Glomerular endothelial cell (primary cell): ENCODE data around the gene GLG1. TPM values are rescaled to one million over a fixed set of nuclear protein-coding genes. Genes with fewer than 3 reads are reported as not detected.
"Not testable (repeated sequence)": the region's sequence is repeated elsewhere in the genome, so short reads cannot be mapped to it uniquely, and the experiment has no call there.

Source experiments
- DNase-seq: peaks from one replicate; pipeline ENCODE4 v3.0.0-alpha.2; 2011; ENCODE audit warnings: low read depth, low spot score; ENCODE audit errors: extremely low read depth
- total RNA-seq: library from RNA; depleted of rRNA; stranded (reverse); fragments of >200 nt; gene quantifications from 2 replicates; pipeline ENCODE4 v1.2.3, GENCODE V29; 2015

The GLG1 gene
- total RNA-seq, 1 donor from 2014 or later = 253 TPM

GRCh38 chr16:74450967-74451760, 155.8 kb downstream of the GLG1 start:
- DNase-seq = no peak

- no peak for DNase-seq
Observed at GRCh38 chr16:74450236-74450635, 156.7 kb downstream of the GLG1 start.

GRCh38 chr16:74449470-74449869, 157.4 kb downstream of the GLG1 start:
- DNase-seq = no peak

DNA sequence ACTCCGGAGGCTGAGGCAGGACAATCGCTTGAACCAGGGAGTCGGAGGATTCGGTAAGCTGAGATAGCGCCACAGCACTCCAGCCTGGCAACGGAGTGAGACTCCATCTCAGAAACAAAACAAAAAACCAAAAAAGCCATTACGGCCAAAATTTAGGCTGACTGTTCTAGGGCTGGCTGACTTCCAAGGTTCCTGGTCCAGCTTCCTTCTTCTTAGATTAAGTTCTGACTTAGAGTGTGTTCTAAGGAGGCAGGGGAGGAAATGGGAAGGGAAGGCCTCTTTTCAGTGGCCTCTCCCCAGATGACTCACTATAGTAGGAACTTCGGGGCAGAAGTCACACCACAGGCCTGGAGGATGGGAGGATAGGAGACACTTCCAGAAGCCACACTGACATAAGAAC, 157.9 kb downstream of the GLG1 start:
- DNase-seq = peak; percentile 76

DNA sequence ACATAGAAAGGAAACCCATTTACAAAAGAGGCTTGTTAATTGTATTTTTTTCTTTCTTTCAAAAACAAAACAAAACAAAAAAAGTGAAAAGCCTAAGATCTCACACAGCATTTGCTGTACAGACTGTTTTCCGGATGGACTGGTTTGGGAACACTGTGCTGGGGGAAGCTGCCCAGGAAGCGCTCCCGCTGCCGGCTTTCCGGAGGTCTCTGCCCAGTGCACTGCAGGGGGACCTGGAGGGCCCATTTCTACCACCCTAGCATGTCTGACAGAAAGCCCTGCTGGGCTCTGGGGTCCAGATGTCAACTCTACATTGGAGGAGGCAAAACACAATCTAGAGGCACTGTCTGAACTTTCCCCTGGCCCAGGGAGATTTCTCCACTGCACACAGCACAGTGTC, 159.3 kb downstream of the GLG1 start:
- DNase-seq = no peak

- DNase-seq = no peak
Observed at GRCh38 chr16:74446866-74447265, 160.0 kb downstream of the GLG1 start.

- not testable (repeated sequence) for DNase-seq
Observed at GRCh38 chr16:74443624-74444346, 163.1 kb downstream of the GLG1 start.

DNA sequence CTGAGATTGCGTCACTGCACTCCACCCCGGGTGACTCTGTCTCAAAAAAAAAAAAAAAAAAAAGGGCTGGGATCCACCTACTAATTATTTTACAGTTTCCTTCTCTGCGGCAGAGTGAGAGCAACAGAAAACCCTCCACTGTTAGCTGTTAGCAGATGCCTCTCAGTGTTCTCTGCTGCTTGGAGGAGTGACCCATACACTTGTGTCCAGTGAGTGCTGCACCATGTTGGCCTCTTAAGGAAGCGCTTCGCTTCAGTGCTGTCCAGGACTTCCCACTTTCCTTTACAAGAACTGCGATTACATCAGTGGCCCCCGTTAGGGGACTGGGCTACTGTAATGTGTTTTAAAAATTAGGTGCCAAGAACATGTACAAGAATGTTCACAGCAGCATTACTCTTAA, 167.2 kb downstream of the GLG1 start:
- DNase-seq = no peak

GRCh38 chr16:74438492-74438979, 168.4 kb downstream of the GLG1 start:
- no peak for DNase-seq

DNA sequence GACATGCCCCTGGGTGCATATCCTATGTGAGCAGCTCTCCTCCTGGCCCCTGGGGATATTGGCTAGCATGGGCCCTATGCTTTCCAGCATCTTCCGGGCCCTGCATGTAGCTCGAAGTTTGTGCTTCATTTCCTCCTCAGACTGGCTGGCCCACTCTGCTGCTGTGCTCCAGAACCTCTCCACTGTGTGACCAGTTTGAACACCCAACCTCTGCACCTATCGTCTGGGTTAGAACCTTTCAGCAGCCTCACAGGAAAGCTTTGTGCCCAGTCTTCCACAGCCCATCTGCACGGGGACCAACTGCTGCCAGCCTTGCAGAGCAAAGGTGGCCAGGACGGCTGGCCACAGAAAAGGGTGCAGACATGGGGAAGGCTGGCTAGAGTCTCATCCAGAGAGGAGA, 175.4 kb downstream of the GLG1 start:
- no peak for DNase-seq

DNA sequence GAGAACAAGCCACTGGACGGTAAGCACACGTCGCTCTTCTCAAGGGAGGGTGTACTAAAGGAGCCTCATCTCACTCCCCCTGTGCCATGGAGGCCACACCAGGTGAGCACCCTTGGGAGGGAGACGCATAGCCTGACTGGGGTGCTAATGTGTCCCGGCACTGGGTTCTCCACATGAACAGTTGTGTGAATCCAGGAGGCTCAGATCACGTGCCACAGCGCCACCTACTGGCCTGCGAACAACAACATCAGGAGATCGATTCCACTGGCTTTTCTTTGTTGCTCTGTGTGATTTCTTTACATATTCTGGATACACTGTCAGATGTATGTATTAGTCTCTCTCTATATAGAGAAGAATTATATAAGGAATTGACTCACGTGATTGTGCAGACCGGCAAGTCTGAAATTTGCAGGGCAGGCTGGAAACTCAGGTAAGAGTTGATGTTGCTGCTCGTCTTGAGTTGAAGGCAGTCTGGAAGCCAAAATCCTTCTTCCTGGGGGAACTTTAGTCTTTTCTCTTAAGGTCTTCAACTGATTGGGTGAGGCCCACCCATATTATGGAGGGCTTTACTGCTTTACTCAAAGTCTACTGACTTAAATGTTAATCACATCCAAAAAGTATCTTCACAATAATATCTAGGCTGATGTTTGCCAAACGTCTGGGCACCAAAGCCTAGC, 176.7 kb downstream of the GLG1 start:
- not testable (repeated sequence) for DNase-seq

DNA sequence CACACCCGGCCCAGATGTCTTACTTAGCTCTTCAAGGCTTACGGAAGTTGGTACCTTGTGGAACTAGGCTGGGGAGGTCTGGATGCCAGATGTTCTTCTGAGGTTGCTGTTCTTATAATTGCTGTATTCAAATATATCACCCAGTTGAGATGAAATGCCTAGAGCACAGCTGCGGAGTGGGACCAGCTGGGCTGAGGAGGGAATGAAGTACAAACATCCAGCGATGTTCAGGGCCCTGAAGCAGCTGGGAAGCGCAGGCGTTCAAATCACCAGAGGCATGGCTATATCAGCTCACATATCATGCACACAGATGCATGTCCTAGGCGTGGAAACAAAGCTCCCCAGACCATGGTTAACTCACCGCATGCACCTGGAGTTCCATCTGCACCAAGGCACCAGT, 178.4 kb downstream of the GLG1 start:
- DNase-seq = not testable (repeated sequence)

DNA sequence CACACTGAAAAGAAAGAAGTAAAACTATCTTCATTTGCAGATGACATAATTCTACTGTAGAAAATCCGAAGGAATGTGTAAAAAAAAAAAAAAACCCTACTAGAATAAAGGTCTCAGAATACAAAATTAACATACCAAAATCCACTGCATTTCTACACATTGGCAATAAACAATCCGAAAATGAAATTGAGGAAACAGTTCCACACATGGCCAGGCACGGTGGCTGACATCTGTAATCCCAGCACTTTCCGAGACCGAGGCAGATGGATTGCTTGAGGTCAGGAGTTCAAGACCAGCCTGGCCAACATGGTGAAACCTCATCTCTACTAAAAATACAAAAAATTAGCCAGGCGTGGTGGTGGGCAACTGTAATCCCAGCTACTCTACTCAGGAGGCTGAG, 181.2 kb downstream of the GLG1 start:
- not testable (repeated sequence) for DNase-seq

- not testable (repeated sequence) for DNase-seq
Observed at GRCh38 chr16:74423721-74424120, 183.2 kb downstream of the GLG1 start.

GRCh38 chr16:74422086-74422485, 184.8 kb downstream of the GLG1 start:
- DNase-seq = not testable (repeated sequence)

DNA sequence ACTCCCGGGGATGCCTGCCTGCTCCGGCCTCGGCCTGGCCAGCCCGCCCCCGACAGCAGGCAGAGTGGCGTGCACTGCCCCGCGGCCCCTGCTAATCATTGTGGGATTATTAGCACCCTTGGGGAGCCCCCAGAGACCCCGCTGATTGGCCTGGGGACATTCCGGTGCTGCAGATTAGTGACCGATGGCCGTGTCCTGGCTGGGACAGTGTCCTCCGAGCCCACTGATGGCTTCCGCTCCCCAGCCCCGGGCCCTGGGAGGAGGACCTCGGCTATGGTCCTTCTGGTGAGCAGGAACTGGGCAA, 185.5 kb downstream of the GLG1 start:
- DNase-seq = not testable (repeated sequence)

DNA sequence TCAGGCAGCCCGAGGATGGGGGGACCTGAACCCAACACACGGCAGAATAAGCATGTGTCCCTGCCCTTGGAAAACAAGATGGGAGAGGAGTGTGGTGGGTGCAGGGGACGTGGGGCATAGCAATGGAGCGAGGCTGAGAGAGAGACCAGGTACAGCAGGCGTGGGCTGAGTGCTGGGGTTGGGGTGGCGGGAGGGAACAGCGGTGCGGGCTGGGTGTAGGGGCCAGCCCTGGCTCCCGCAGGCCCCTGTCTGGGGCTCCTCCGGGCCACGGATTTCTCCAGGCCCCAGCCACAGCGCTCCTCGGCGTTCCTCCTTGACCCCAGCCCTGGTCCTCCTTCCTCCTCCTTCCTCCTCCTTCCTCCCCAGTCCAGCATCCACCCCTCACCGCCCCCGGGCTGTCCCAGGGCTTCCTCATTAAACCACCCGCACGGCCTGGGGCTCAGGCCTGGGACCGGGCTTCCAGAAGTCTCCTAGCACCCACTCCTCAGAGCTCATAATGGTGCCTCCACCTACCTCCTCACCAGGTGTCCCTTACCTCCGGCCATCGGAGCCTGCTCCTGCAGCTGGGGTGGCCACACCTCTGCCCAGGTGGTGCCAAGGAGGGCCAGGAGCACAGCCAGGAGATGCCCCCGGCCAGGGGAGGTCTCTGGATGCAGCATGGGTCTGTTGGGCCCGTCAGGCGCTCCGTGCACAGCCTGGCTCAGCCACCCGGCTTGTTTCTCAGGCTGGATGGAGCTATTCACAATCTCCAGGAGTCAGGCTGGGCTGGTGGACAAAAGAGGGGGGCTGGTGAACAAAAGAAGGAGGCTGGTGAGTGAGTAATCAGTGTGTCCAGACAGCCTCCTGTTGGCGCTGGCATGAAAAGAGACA, 186.1 kb downstream of the GLG1 start, which contains the start of gene CLEC18B:
CLEC18B (minus strand) TSS at position 867 of the 870 bp plus-strand sequence; CDS start at position 659, 208 bp downstream.
- not testable (repeated sequence) for DNase-seq

DNA sequence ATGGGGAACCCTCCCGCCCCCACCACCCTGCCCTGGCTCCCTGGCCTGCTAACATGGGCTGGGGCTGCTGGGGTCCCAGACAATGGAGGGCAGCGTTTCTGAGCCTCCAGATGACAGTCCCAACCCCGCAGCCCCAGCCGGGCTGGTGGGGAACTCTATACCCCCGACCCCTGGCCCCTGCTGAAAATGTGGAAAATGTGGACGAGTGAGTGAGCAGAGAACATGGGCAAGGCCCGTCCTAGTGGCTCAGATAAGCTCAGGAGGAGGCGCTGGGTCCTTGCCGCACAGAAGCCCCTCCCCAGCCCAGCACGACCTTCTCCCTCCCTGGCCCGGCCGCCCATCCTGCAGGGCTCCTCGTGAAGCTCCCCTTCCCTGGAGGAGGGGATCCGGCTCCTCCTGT, 187.1 kb downstream of the GLG1 start:
- not testable (repeated sequence) for DNase-seq

DNA sequence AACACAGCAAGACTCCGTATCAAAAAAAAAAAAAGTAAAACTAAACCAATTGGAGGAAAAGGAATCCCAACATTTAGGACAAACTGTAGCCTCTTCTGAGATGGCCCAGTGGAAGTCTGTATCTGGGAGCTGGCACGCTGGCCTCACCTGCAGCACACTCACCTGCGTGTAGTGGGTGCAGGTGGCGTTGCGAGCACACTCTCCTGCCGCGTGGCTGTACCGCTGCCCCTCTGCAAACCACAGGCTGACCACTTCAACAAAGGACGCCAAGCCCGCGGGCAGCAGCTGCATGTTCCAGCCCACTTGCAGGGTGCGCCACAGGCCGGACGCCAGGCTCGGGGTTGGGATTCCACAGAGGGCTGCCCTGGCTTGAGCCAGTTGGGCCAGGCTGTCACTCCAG, 189.0 kb downstream of the GLG1 start:
- DNase-seq = not testable (repeated sequence)

- not testable (repeated sequence) for DNase-seq
Observed at GRCh38 chr16:74413920-74414319, 193.0 kb downstream of the GLG1 start.
